IPS-18c (cell line): ENCODE measurements around the gene SLAMF9.

Experiments used
- H3K4me3 ChIP-seq: 2 replicates; pipeline ENCODE4 v1.7.0; 2013; ENCODE audit warnings: low read depth, mild to moderate bottlenecking, low read length, moderate library complexity; ENCODE audit not compliant: insufficient read depth
- H3K9me3 ChIP-seq: one replicate; pipeline ENCODE4 v1.6.1; 2013; ENCODE audit warnings: mild to moderate bottlenecking, low read length, moderate library complexity; ENCODE audit not compliant: control insufficient read depth, insufficient read depth

SLAMF9 gene

DNA sequence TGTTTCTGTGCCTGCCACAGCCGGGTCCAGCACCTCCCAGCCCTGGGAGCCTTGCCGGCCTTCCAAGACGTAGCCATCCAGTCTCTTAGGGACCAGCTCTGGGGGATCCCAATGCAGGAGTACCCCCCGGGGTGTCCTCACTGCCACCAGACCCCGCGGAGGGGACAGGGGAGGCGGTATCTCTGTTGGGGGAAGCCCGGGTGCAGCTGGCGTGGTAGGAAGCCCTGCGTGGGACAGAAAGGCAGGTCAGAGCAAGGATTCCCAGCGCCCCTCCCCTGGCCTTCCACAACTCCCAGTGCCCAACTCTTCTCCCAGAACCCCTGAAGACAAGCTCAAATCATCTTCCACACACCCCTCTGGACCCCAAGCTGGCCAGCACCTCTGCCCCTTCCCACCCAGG is 23.8 kb downstream of the SLAMF9 start:
- H3K4me3 ChIP-seq: no peak overlapping the region
- H3K9me3 ChIP-seq: no peaks in the 10 kb centered on the region

DNA sequence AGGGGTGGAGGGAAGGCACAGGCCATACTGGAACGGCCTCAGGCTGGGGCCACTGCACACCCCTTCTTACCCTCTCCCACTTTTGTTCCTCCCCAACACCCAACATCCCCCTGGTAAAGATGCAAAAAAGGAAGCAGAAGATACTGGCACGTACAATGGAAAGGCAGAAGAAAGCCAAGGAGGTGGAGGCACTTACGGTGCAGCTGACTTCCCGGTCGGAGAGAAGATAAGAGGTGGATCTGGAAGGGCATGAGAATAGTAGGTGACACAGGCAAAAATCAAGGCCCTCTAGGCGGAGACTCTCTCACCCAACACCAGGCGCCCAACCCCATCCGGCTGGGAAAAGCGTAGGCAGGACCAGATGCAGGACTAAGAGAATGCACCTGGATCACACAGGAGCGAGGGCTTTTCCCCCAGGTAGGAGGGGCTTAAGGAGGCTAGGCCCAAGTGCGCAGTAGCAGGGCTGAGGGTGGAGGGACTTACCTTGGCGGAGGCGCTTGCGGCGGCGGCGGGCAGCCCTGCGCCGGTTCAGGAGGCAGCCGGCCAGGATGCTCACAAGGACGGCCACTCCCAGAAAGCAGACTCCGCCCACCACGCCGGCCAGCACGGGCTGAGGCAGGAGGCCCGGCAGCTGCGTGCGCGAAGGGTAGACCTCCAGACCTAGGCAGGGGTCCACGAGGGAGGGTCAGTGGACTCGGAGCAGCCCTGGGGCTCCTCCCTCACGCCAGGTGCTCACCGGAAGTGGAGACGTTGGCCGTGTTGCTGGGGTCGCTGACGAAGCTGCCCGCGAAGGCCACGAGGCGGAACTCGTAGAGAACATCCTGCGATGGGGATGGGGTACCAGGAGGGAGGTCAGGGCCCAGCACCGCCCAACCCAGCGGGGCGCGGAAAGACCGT is 24.6 kb downstream of the SLAMF9 start:
- no peaks in the 10 kb centered on the region for H3K9me3 ChIP-seq
- peak overlapping the region; percentile 17; the same call in 1 of the 2 replicates for H3K4me3 ChIP-seq

DNA sequence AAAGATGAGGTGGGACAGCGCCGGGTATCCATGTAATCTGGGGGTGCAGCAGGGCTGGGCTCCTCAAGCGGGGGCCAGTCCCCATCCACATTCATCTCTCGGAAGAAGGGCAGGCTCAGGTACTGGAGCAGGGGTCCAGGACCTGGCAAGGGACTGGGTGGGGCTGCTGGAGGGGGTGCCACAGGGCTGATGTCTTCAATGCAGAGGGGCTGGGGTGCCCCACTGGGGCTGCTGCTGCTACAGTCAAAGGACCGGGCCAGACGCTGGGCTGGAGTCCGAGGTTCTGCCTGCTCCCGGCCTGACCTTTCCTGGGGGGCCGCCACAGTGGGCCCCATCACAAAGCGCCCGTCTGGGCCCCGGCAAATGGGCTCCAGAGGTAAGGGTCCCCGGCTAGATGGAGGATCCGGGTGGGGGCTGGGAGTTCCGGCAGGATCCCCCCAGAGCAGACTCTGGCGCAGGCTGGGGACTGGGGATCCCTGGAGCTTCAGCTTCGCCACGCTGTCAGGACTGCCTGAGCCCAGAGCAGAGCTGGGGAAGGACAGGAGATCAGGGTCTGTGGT is 25.5 kb downstream of the SLAMF9 start:
- Histone ChIP-seq H3K4me3 (peak overlapping the region; percentile 17; the same call in 1 of the 2 replicates), H3K9me3 (no peaks in the 10 kb centered on the region)

DNA sequence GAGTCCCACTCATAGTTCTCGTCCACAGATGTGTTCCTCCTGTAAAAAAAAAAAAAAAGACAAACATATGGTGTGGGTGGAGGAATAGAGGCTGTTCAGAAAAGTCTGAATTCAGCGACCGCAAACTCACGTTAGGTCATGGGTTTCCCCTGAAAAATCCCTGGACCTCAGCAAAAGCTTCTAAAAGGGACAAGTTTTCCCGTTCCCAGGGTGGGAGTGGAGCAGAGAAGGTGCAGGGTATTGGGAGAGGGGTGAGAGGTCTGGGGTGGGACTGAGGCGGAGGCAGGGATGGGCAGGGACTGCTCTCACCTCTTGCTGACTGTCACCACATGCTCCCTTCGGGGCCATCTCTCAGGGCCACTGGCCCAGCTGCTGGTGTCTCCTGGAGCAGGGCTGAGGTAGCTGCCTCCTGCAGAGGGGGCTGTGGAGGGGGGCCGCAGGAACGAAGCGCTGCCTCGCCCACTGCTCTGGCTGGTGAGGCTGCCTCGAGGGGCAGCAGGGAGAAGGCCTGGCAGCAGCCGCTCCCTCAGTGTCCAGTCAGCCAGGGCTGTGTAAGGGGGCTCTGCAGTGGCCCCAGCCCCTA is 26.1 kb downstream of the SLAMF9 start:
- H3K4me3 ChIP-seq: no peak overlapping the region

DNA sequence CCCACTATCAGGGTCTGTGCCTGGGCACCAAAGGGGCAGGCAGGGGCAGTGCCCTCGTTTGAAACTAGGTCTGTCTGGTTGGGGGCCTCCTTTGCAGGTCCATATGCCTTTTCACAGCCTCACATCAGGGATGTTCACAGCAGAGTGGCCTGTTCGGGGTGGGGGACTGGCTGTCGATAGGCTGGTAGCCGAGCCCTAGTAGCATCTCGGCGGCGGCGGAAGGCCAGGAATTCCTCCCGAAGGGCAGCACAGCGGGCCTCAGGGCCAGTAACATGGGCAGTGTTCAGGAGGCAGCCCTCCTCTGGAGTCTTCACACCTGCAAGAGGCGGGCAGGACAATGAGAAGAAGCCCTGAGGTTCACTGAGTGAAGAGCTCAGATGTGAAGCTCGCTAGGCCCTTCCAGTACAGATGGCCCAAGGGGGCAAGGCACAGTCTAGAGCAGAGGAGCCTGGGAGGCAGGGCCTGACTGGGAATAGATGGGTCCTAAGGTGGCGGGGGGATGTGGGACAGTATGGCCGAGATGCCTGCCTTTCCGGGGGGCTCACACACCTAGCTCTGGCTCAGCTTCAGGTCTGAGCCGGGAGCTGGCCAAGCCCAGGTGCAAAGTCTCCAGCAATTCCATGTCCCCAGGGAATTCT is 26.7 kb downstream of the SLAMF9 start:
- no peaks in the 10 kb centered on the region for H3K9me3 ChIP-seq
- no peak overlapping the region for H3K4me3 ChIP-seq

More for the DNA sequence above, 26.1 kb downstream of the SLAMF9 start:
- H3K9me3 ChIP-seq: no peaks in the 10 kb centered on the region

DNA sequence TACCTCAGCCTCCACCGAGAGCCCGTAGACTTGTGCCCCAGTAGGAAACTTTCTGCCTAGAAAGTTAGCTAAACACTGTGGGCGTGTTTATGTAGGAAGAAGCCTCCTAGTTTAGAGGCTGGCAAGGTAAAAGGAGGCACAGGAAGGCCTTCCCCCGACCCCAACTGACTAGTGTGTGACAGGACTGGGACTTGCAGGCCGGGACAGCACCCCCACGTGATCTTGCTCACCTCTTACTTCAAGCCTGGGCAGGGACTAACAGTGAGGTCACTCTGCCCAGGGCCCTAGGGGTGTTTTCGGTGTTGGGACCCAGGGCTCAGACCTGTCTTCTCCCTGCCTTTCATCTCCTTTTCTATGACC is 28.3 kb downstream of the SLAMF9 start:
- H3K4me3 ChIP-seq: peak overlapping the region; percentile 86

DNA sequence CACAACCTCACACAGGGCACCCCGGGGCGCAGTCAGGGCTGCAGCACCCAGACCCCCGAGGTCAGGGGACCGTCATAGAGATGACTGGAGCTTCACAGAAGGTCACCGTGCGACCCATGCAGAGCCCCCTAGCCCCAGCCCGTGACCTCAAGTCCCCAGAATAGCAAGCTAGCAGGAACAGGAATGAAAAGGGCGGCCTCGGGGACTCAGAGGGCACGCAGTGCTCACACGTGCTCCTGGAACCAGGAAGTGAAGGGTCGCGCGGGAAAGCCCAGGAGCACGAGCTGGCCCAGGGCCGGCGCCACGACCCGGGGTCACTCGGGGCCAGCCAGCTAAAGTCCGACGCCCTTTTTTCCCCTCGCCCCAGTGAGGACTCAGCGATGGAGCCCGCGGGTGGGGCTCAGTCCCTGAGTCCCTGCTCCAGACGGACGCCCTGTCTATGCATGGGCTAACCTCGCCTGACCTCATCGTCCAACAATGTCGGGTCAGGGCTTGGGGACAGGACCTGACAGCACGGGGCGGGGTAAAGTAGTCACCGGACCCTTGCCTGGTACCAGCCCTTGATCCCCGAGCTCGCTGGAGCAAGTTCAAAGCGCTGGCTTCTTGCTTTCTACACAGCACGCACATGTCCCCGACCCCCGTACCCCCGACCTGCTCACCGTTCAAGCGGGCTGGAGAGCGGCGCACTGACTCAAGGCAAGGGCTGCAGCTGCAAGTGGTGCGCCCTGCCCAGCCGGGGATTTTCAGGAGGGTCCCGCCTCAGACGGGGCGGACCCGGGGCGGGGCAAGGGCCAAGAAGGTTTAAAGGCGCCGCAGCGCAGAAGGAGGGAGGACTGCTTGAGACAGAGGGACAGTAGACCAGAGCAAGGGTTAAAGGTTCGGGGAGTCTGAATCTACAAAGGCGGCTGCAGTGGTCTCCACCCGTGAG is 29.0 kb downstream of the SLAMF9 start, which contains the start of gene TAGLN2:
TAGLN2 (minus strand) TSS at position 717 of the 928 bp plus-strand sequence. CDS start 4,998 bp downstream, outside the sequence.
- Histone ChIP-seq H3K9me3 (no peaks in the 10 kb centered on the region), H3K4me3 (peak within 1 kb of the TSS; percentile 86)

More for the DNA sequence above, 28.3 kb downstream of the SLAMF9 start:
- no peaks in the 10 kb centered on the region for H3K9me3 ChIP-seq

DNA sequence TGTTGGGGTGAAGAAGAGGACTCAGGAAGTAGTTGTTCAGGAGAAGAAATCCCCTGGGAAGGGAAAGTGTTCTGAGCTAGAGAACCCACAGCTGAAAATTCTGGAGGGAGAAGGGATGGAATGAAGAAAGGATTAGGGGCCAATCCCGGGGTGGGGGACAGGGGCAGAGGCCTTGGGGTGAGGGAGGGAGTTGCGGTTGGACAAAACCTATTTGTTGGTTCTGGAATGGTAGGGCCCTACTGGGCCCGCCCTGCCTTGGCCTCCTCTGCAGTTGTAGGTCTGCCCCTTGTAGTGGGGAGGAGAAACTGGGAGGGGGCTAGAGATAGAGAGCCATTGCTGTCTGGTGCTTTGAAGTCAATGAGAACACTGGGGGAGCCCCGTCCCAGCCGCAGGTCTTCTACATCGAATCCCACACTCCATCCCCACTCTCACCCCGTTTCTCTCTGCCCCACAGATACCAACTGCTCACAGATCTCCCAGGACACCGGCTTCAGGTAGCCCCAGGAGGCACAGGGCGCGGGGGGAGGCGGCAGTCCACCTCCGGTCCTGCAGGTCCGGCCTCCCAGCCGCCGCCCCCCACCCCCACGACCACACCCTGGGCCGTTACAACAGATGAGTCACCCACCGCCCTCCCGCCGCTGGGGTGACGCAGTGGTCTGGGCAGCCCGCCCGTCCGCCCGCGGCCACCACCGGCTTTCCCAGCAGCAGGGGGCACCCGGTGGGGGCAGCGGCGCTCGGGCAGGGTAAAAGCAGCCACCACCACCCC is 29.8 kb downstream of the SLAMF9 start:
- H3K4me3 ChIP-seq: peak overlapping the region; percentile 86
- no peaks in the 10 kb centered on the region for H3K9me3 ChIP-seq

DNA sequence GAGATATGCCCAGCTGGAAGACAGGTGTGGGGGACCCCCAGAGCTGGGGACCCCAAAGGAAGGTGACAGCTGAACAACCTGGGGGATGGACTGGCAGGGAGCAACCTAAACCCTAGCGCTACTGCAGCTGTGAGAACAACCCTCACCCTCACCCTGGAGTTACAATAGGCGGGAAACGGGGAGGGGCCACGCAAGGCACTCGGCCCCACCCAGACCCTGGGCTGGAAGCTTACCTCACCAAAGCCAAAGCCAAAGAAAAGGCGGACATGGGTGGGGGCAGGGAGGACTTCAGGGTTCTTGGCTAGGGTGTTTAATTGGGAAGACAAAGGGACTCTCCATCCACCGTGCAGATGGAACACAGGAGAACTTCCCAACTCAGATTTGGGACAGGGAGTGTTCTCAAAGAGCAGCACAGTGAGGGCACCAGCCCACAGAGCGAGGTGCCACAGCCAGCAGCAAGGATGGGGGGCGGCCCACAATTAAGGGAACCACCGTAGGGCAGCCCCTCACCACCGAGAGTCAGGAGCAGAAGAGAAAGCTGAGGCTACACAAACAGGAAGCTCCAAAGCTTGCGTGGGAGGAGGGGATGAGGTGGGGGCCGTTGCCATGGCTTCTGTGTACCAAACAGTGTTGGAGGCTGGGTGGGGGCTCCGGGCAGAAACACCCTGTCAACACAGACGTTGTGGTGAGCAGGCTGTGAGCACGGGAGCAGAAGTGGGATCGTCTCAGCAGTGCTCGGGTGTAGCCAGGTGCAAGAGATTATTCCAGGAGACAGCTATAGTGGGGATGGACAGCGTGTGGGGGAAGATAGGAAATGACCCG is 30.6 kb downstream of the SLAMF9 start:
- Histone ChIP-seq H3K4me3 (peak overlapping the region; percentile 86), H3K9me3 (no peaks in the 10 kb centered on the region)

DNA sequence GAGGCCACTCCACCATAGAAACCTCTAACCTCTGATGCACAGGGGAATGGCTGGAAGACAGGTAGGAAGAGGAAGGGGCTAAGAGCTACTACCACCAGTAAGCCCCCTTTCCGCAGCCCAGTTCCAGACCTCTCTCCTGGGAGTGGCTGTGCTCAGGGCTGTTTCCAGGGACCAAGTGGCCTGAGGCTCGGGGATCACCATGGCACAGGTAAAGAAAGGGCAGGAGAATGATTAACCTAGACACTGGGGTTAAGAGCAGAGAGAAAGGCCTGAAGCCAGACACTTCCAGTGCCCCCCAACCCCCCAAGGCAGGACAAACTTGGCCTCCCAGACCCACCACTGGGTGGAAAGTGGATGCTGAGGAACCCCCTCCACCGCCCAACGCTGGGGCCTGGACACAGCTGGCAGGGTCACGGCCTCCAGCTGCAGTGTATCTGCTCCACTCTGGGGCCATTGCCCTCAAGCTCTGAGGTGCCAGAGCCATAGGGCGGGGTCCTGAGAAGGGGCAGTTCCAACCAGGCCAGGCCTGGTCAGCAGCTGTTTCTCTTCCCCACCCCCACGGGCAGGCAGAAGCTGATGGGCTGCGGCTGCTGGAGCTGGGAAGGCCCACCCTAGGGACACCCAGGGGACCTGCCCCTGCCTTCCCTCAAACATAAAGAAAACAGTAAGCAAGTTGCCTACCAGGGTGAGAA is 31.4 kb downstream of the SLAMF9 start:
- Histone ChIP-seq H3K9me3 (no peaks in the 10 kb centered on the region), H3K4me3 (no peak overlapping the region; the same call in 1 of the 2 replicates)

DNA sequence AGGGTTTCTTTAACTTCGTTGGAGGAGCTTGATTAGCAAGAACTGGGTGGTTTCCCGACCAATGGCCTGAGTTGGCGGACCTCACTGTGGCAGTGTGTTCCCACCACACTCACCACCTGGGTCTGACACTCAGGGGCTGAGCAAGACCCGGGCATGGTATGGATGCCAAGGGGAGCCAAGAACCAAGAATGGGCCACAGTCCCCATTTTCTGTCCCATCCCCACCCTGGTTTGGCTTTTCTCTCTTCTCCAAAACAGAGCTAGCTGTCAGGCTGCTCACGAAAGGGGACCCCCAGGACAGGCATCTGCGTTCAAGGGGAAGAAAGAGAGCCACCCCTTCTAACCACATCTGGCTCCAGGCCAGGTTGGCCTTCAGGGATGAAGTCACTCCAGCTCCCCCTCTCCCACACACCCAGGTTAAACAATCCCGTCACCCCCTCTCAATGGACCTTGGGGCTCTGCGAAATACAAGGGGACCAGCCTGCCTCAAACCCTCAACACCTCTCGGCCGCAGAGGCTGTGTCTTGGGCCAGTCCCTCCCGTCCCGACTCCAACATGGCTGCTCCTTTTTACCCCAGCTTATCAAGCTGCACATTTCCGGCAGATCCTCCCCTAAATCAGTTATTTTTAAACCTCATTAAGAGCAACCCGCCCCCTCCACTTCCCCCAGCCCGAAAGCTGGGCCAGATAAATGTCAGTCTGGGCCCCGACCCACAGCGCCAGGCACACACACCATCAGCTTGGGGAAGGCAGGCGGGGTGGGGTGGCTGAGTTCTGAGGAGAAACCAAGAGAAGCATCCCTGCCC is 32.1 kb downstream of the SLAMF9 start:
- H3K9me3 ChIP-seq: no peaks in the 10 kb centered on the region
- no peak overlapping the region for H3K4me3 ChIP-seq

DNA sequence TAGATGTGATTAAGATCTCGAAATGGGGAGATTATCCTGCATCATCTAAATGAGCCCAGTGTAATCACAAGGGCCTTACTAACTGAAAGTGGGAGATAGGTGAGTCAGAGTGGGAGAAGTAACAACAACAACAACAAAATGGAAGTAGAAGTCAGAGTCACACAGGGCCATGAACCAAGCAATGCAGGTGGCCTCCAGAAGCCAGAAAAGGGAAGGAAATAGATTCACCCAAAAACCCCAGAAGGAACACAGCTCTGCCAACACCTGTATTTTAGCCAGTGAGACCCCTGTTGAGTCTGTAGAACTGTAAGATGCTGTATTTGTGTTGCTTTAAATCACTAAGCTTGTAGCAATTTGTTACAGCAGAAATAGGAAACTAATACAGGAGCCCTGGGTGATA is 32.8 kb downstream of the SLAMF9 start:
- H3K4me3 ChIP-seq: no peak overlapping the region
- no peaks in the 10 kb centered on the region for H3K9me3 ChIP-seq

DNA sequence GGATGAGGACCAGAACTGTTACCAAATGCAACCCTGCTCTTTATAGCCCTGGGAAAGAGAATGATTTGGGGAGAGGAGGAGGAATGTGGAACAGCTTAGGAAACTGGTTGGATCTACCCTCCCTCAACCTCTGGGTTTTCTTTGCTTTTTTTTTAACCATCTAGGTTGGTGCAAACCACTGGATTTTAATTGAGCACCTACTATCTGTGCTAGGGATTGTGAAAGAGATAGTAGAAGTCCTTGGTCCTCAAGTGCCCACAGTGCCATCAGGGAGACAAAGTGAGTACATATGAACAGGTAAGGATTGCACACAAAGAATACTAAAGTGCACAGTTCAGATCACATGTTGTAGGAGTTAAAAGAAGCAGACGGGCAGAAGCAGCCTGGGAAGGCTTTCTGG is 33.4 kb downstream of the SLAMF9 start:
- Histone ChIP-seq H3K4me3 (no peak overlapping the region), H3K9me3 (no peaks in the 10 kb centered on the region)

DNA sequence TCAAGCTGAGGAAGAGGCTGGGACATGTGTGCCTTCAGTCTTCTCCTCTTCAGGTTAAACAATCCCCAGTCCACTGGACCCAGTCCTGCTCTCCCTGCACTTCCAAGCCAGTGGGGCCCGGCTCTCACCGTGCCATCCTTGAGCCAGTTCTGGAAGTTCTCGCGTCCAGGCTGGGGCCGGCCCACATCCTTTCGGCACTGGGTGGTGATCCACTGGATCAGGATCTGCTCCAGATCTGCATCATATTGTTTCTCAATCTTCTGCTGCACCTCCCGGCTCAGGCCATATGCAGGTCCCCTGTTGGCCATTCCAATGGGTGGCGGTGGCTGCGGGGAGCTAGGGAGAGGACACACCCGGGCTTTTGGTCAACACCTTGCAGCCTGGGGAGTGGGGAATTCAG is 33.8 kb downstream of the SLAMF9 start:
- Histone ChIP-seq H3K9me3 (no peaks in the 10 kb centered on the region), H3K4me3 (no peak overlapping the region)
